Activated CD4-positive, alpha-beta T cell treated with anti-CD3 and anti-CD28 coated beads, Interleukin-2, amount 50 U/mL, for 16 hours (primary cell): ENCODE data around the gene ATP1A3.
"Not testable (repeated sequence)": the region's sequence is repeated elsewhere in the genome, so short reads cannot be mapped to it uniquely, and the experiment has no call there.

Source experiments
- DNase-seq: peaks from one replicate; pipeline ENCODE4 v3.0.0-alpha.2; 2020

ATP1A3 gene

GRCh38 chr19:41941410-41942202 is 52.4 kb downstream of the ATP1A3 start:
- no peak for DNase-seq

- no peak for DNase-seq
Measured at GRCh38 chr19:41940731-41941409, 53.2 kb downstream of the ATP1A3 start.

GRCh38 chr19:41939861-41940730 is 53.9 kb downstream of the ATP1A3 start:
- DNase-seq = no peak

- DNase-seq = not testable (repeated sequence)
Measured at GRCh38 chr19:41939209-41939608, 54.8 kb downstream of the ATP1A3 start.

- no peak for DNase-seq
Measured at GRCh38 chr19:41937525-41938468, 56.2 kb downstream of the ATP1A3 start.

GRCh38 chr19:41936961-41937360 is 57.1 kb downstream of the ATP1A3 start:
- DNase-seq = no peak

- DNase-seq = no peak
Measured at GRCh38 chr19:41936416-41936850, 57.6 kb downstream of the ATP1A3 start.

- DNase-seq = no peak
Measured at GRCh38 chr19:41935760-41936415, 58.1 kb downstream of the ATP1A3 start.

GRCh38 chr19:41934849-41935374 is 59.1 kb downstream of the ATP1A3 start:
- DNase-seq = peak; percentile 72

GRCh38 chr19:41933693-41934426 is 60.2 kb downstream of the ATP1A3 start:
- no peak for DNase-seq

- DNase-seq = no peak
Measured at GRCh38 chr19:41932720-41933332, 61.2 kb downstream of the ATP1A3 start.

- DNase-seq = no peak
Measured at GRCh38 chr19:41932259-41932719, 61.7 kb downstream of the ATP1A3 start.

- DNase-seq = no peak
Measured at GRCh38 chr19:41930926-41931592, 63.0 kb downstream of the ATP1A3 start.

- DNase-seq = no peak
Measured at GRCh38 chr19:41930322-41930722, 63.7 kb downstream of the ATP1A3 start.

GRCh38 chr19:41929536-41930071 is 64.4 kb downstream of the ATP1A3 start:
- no peak for DNase-seq

- no peak for DNase-seq
Measured at GRCh38 chr19:41928754-41929535, 65.1 kb downstream of the ATP1A3 start.

- peak; percentile 25 for DNase-seq
Measured at GRCh38 chr19:41928221-41928683, 65.8 kb downstream of the ATP1A3 start, which contains the start of gene ERFL. TSS of gene ERFL (minus strand) at chr19:41928449. CDS start at chr19:41912919, 15,530 bp downstream.
